ENCODE results near the gene RNASEH1.

The RNASEH1 gene

GRCh38 chr2:3558205-3559014 lies at the start of gene RNASEH1:
RNASEH1 (minus strand) TSS chr2:3558333; CDS start chr2:3558260, 73 bp downstream.
- peak; percentile 100 for DNase-seq

- DNase-seq, result no peak
Observed at GRCh38 chr2:3606370-3607201, 48.5 kb upstream of the RNASEH1 start.

GRCh38 chr2:3606028-3606369 lies 47.9 kb upstream of the RNASEH1 start:
- no peak for DNase-seq

- no peak for DNase-seq
Observed at GRCh38 chr2:3604991-3605961, 47.1 kb upstream of the RNASEH1 start.

GRCh38 chr2:3604207-3604877 lies 46.2 kb upstream of the RNASEH1 start:
- no peak for DNase-seq

GRCh38 chr2:3603536-3604206 lies 45.5 kb upstream of the RNASEH1 start:
- no peak for DNase-seq

GRCh38 chr2:3602553-3603339 lies 44.6 kb upstream of the RNASEH1 start:
- no peak for DNase-seq

- DNase-seq, result no peak
Observed at GRCh38 chr2:3601561-3602271, 43.6 kb upstream of the RNASEH1 start.

- DNase-seq, result no peak
Observed at GRCh38 chr2:3600256-3600855, 42.2 kb upstream of the RNASEH1 start.

- DNase-seq, result no peak
Observed at GRCh38 chr2:3598912-3599854, 41.0 kb upstream of the RNASEH1 start.

- DNase-seq, result no peak
Observed at GRCh38 chr2:3598197-3598910, 40.2 kb upstream of the RNASEH1 start.

GRCh38 chr2:3597567-3597966 lies 39.4 kb upstream of the RNASEH1 start:
- DNase-seq, result no peak

- no peak for DNase-seq
Observed at GRCh38 chr2:3596901-3597417, 38.8 kb upstream of the RNASEH1 start.

GRCh38 chr2:3595985-3596384 lies 37.9 kb upstream of the RNASEH1 start:
- DNase-seq, result peak; percentile 47

GRCh38 chr2:3595404-3595803 lies 37.3 kb upstream of the RNASEH1 start:
- DNase-seq, result no peak

GRCh38 chr2:3594493-3595281 lies 36.6 kb upstream of the RNASEH1 start, which contains the start of gene COLEC11:
COLEC11 (plus strand) TSS chr2:3595112; CDS start chr2:3604341, 9,229 bp downstream.
- no peak for DNase-seq

- DNase-seq, result no peak
Observed at GRCh38 chr2:3589086-3589485, 31.0 kb upstream of the RNASEH1 start.

Measured in stimulated activated CD8-positive, alpha-beta memory T cell treated with anti-CD3 and anti-CD28 coated beads, Interleukin-4, amount 100 ng/mL, for 48 hours (primary cell).